B cell (primary cell): Measurements from ENCODE around the gene RAP1A. TPM values are rescaled to one million over a fixed set of nuclear protein-coding genes. Genes with fewer than 3 reads are reported as not detected.

Source experiments
- ATAC-seq: fragments of 200-7000 bp; cut with Tn5 transposase; one replicate; pipeline ENCODE4 v1.10.0; 2021; ENCODE audit warnings: low read depth, mild to moderate bottlenecking, moderate number of reproducible peaks, moderate library complexity
- CTCF ChIA-PET: fragments of 350-600 bp; sonication (Branson Sonifier 250); formaldehyde crosslinking; loops from one replicate; lab custom pipeline; 2021; ENCODE audit warnings: antibody characterized with exemption, inconsistent platforms; lab: Charles Lee
- POLR2A ChIA-PET: fragments of 350-600 bp; sonication (Branson Sonifier 250); formaldehyde crosslinking; loops from one replicate; lab custom pipeline; 2021; ENCODE audit warnings: antibody characterized with exemption; lab: Charles Lee
- DNase-seq: peaks from one replicate; pipeline ENCODE4 v3.0.0; 2013
- H2AFZ ChIP-seq: 2 replicates; pipeline ENCODE4 v1.6.1; 2012; ENCODE audit warnings: mild to moderate bottlenecking, low read depth, low read length; ENCODE audit not compliant: insufficient read depth, poor library complexity, severe bottlenecking
- H3K27ac ChIP-seq, 2 donors: 1 replicate in 1 of 2; 2 replicates in 1 of 2; pipeline ENCODE4 v1.5.1; 2012 to 2013; ENCODE audit warnings: low read length in 2 of 2, mild to moderate bottlenecking in 2 of 2, moderate library complexity in 1 of 2
- H3K27me3 ChIP-seq, 4 experiments: fragments of 200-600 bp in 1 of 4; sonication (generic) in 1 of 4; replicated peaks in 1 of 4; 1 replicate in 2 of 4; 2 replicates in 2 of 4; pipeline versions ENCODE4 v1.6.1 to v1.7.0; 2013 to 2016; ENCODE audit warnings: low read length in 3 of 4, mild to moderate bottlenecking in 2 of 4, mixed read lengths in 1 of 4, moderate library complexity in 1 of 4; ENCODE audit not compliant: insufficient read depth in 4 of 4, control insufficient read depth in 3 of 4; ENCODE audit errors: control extremely low read depth in 1 of 4
- H3K36me3 ChIP-seq, 2 experiments: replicated peaks in 1 of 2; 1 replicate in 1 of 2; 2 replicates in 1 of 2; pipeline versions ENCODE4 v1.6.1 to v1.7.1; 2013; ENCODE audit warnings: low read length in 1 of 2; ENCODE audit not compliant: insufficient read depth in 2 of 2, control insufficient read depth in 1 of 2; ENCODE audit errors: control extremely low read depth in 1 of 2, extremely low read depth in 1 of 2
- H3K4me1 ChIP-seq, 2 donors: fragments of 200-600 bp in 1 of 2; sonication (generic) in 1 of 2; 1 replicate in 1 of 2; 2 replicates in 1 of 2; pipeline versions ENCODE4 v1.5.1 to v1.6.1; 2013 to 2017; ENCODE audit warnings: low read length in 2 of 2; ENCODE audit not compliant: control insufficient read depth in 2 of 2, insufficient read depth in 2 of 2
- H3K4me2 ChIP-seq: replicated peaks from 2 replicates; pipeline ENCODE3; 2012; ENCODE audit warnings: mild to moderate bottlenecking, low read depth, low read length; ENCODE audit not compliant: poor library complexity, severe bottlenecking
- H3K4me3 ChIP-seq, 5 experiments: fragments of 200-600 bp in 1 of 5; sonication (generic) in 1 of 5; 1 replicate in 3 of 5; 2 replicates in 2 of 5; pipeline versions ENCODE4 v1.5.1 to v1.7.0; 2011 to 2016; ENCODE audit warnings: low read length in 4 of 5, mild to moderate bottlenecking in 4 of 5, low read depth in 2 of 5, control low read depth in 1 of 5, moderate library complexity in 1 of 5; ENCODE audit not compliant: insufficient read depth in 1 of 5; ENCODE audit errors: control extremely low read depth in 1 of 5, extremely low read depth in 1 of 5
- H3K79me2 ChIP-seq: fragments of 200-600 bp; sonication (generic); one replicate; pipeline ENCODE4 v1.6.0; 2016; ENCODE audit warnings: low read length; ENCODE audit not compliant: control insufficient read depth, insufficient read depth
- H3K9ac ChIP-seq: fragments of 200-600 bp; sonication (generic); 2 replicates; pipeline ENCODE4 v1.6.1; 2017; ENCODE audit warnings: mild to moderate bottlenecking, low read length, moderate library complexity
- H3K9me3 ChIP-seq, 3 donors: one replicate each; pipeline versions ENCODE4 v1.6.1 to v1.7.1; 2013; ENCODE audit warnings: low read length in 2 of 3; ENCODE audit not compliant: control insufficient read depth in 2 of 3, insufficient read depth in 1 of 3; ENCODE audit errors: control extremely low read depth in 1 of 3
- H4K20me1 ChIP-seq: 2 replicates; pipeline ENCODE4 v1.6.0; 2012; ENCODE audit warnings: mild to moderate bottlenecking, low read length; ENCODE audit not compliant: insufficient read depth, control insufficient read depth, poor library complexity, severe bottlenecking
- H3K27ac Mint-ChIP-seq: one replicate; pipeline ENCODE4 v1.8.0; 2021; ENCODE audit warnings: mixed read lengths
- H3K27me3 Mint-ChIP-seq: one replicate; pipeline ENCODE4 v1.8.0; 2021; ENCODE audit warnings: mixed read lengths
- H3K4me1 Mint-ChIP-seq: one replicate; pipeline ENCODE4 v1.8.0; 2021; ENCODE audit warnings: mixed read lengths
- H3K4me3 Mint-ChIP-seq: one replicate; pipeline ENCODE4 v1.8.0; 2021; ENCODE audit warnings: mixed read lengths
- H3K9me3 Mint-ChIP-seq: one replicate; pipeline ENCODE4 v1.8.0; 2022; ENCODE audit warnings: mixed read lengths; ENCODE audit not compliant: insufficient read depth
- EZH2 ChIP-seq: IDR thresholded peaks from 2 replicates; pipeline ENCODE4 v1.6.1; 2012; ENCODE audit warnings: borderline replicate concordance, low read depth, mild to moderate bottlenecking, moderate library complexity, low read length; ENCODE audit not compliant: insufficient read depth, poor library complexity, severe bottlenecking
- WGBS: methylation state at CpG from one replicate; pipeline ENCODE4 v1.1.5; 2013; ENCODE audit warnings: missing lambda C conversion rate; ENCODE audit not compliant: insufficient coverage; 5-methylcytosine and 5-hydroxymethylcytosine counted together
- intact Hi-C: fragments of 100-400 bp; cut with micrococcal nuclease; formaldehyde crosslinking; loops from one replicate; pipeline ENCODE4 v1.10.0; 2022
- polyA plus RNA-seq: library from polyadenylated mRNA; depleted of rRNA; stranded (reverse); fragments of >200 nt; gene quantifications from 2 replicates; pipeline ENCODE4 v1.2.3, GENCODE V29; 2012
- total RNA-seq, 2 donors: library from RNA; stranded (reverse); fragments of 120-200 nt in 1 of 2; gene quantifications; 1 replicate in 1 of 2; 2 replicates in 1 of 2; pipeline versions ENCODE4 v1.2.3 to v1.2.4, GENCODE V29; 2013 to 2022
- TF ChIP-seq, protein P1 (sequence below): fragments of 200-600 bp; IDR thresholded peaks from one replicate; pipeline ENCODE4 v1.8.0; 2022; ENCODE audit warnings: antibody characterized with exemption, mild to moderate bottlenecking

The RAP1A gene
- total and polyA plus RNA-seq, 2 donors (not counting 1 experiment from before 2014, with no cell fraction given): 32.6 to 75.3 TPM

DNA sequence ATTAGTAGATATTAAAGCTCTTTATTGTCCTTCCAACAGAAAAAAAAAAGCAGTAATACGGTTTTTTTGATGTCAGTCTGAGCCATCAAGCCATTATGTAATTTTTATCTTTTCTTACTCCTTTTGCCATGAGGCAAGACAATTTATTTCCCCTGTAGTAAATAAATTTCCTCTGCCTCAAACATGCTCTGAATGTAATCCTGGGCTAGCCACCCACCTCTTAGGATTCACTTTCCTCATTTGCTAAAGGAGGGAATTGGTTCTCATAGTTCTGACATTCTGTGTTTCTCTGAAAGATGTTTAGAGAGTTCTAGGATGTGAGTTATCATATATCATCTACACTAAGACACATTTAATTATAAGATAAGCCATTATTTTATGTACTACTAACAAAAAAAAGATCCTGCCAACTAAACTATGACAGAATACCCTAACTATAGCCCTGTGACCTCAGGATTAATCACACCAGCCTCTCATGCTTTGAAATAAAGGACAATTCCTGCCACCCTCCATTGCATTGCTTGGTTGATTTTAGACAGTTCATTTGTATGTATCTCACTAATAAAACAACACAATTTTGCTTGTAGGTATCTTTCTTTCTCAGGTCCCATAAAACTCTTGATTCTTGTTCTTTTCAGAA is 34.0 kb upstream of the RAP1A start:
- Histone ChIP-seq H4K20me1 (no peaks in the 10 kb centered on the region), H3K4me2 (no peak overlapping the region), H3K9ac (no peak overlapping the region), H3K27me3 (no peaks in the 10 kb centered on the region), H2AFZ (no peak overlapping the region), H3K4me3 (no peak overlapping the region), H3K9me3 (no peaks in the 10 kb centered on the region), H3K27ac (no peak overlapping the region), H3K4me1 (peaks cover 13 to 22% of the 10 kb centered on the region in 2 donors), H3K36me3 (no peaks in the 10 kb centered on the region), H3K79me2 (no peaks in the 10 kb centered on the region)
- Mint-ChIP-seq H3K27ac (no peak overlapping the region), H3K27me3 (no peaks in the 10 kb centered on the region), H3K4me1 (peaks cover 9% of the 10 kb centered on the region), H3K9me3 (no peaks in the 10 kb centered on the region), H3K4me3 (no peak overlapping the region)
- ChIA-PET CTCF (interaction anchor here (1.2 to 1.4 kb wide), 2 partner anchors 18 to 79 kb away, joined by 3 read pairs; no protein-coding TSS in a partner anchor), POLR2A (no interaction called here)
- no peak for ATAC-seq
- no CpG with 5 or more reads among the region's 1 CpG for WGBS
- intact Hi-C loops: no loop called here
- DNase-seq: no peak
- no peak for TF ChIP-seq EZH2
- TF ChIP-seq, protein P1, sequence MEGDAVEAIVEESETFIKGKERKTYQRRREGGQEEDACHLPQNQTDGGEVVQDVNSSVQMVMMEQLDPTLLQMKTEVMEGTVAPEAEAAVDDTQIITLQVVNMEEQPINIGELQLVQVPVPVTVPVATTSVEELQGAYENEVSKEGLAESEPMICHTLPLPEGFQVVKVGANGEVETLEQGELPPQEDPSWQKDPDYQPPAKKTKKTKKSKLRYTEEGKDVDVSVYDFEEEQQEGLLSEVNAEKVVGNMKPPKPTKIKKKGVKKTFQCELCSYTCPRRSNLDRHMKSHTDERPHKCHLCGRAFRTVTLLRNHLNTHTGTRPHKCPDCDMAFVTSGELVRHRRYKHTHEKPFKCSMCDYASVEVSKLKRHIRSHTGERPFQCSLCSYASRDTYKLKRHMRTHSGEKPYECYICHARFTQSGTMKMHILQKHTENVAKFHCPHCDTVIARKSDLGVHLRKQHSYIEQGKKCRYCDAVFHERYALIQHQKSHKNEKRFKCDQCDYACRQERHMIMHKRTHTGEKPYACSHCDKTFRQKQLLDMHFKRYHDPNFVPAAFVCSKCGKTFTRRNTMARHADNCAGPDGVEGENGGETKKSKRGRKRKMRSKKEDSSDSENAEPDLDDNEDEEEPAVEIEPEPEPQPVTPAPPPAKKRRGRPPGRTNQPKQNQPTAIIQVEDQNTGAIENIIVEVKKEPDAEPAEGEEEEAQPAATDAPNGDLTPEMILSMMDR: no peak

DNA sequence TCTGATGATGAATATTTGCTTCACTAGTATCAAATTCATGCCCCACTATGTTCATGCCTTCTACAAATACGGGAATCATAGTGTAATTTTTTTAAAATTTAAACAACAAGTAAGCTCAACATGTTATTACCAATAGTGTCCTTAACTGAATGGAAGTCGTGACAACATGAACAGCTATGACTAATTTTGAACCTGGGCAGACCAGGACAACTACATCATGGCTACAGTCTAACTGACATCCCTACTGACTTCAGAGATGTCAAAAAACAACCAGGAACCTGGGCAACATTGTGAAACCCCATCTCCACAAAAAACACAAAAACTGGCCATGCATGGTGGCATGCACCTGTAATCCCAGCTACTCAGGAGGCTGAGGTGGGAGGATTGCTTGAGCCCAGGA is 33.5 kb upstream of the RAP1A start:
- WGBS: 80% methylated on average over 1 of the region's 2 CpGs
- no peak for TF ChIP-seq EZH2
- TF ChIP-seq, protein P1: no peak
- no peak for DNase-seq
- intact Hi-C loops: no loop called here
- Mint-ChIP-seq H3K27ac (no peak overlapping the region), H3K4me1 (peaks cover 9% of the 10 kb centered on the region), H3K4me3 (no peak overlapping the region), H3K27me3 (no peaks in the 10 kb centered on the region), H3K9me3 (no peaks in the 10 kb centered on the region)
- Histone ChIP-seq H3K4me3 (no peak overlapping the region), H2AFZ (no peak overlapping the region), H3K27me3 (no peaks in the 10 kb centered on the region), H3K9me3 (no peaks in the 10 kb centered on the region), H3K9ac (no peak overlapping the region), H4K20me1 (no peaks in the 10 kb centered on the region), H3K36me3 (no peaks in the 10 kb centered on the region), H3K4me1 (peaks cover 13 to 22% of the 10 kb centered on the region in 2 donors), H3K79me2 (no peaks in the 10 kb centered on the region), H3K27ac (no peak overlapping the region), H3K4me2 (no peak overlapping the region)
- no peak for ATAC-seq
- CTCF ChIA-PET: interaction anchor here (1.4 to 3.3 kb wide), 2 partner anchors 17 to 78 kb away, joined by 3 to 10 read pairs; no protein-coding TSS in a partner anchor
- POLR2A ChIA-PET: no interaction called here
